K562 (cell line): ENCODE measurements around the gene LCP2. TPM values are rescaled to one million over a fixed set of nuclear protein-coding genes. Genes with fewer than 3 reads are reported as not detected.
A peak's percentile ranks its signal among the peaks of the same experiment; 100 is the strongest.

Experiments
- ATAC-seq: fragments of 200-7000 bp; cut with Tn5 transposase; 3 replicates; pipeline ENCODE4 v1.9.1; 2020; ENCODE audit warnings: moderate library complexity
- BruUV-seq: library from RNA; stranded (reverse); fragments of 400-500 nt; replicated peaks from 2 replicates; lab custom pipeline; 2021; lab: Mats Ljungman, UMichigan
- CTCF ChIA-PET: fragments of 300-600 bp; formaldehyde crosslinking; extraction: SDS; loops from one replicate; lab custom pipeline; 2021; ENCODE audit warnings: low intra/inter-chr PET ratio; lab: Yijun Ruan, JAX
- POLR2A ChIA-PET: fragments of 300-600, 350-650 bp; sonication (Branson Sonifier 250); formaldehyde crosslinking; extraction: SDS; loops from one replicate; lab custom pipeline; 2021; ENCODE audit warnings: antibody characterized with exemption, inconsistent platforms; lab: Yijun Ruan, JAX
- DNase-seq, 4 experiments: peaks; one replicate each; pipeline versions ENCODE4 v3.0.0 to v3.0.0-alpha.2; 2011 to 2018; ENCODE audit warnings: low spot score in 3 of 4, mixed read lengths in 3 of 4; ENCODE audit errors: extremely low read depth in 1 of 4
- FAIRE-seq: peaks from 2 replicates; lab custom pipeline; 2011; peaks lifted over from hg19 to GRCh38; lab: Jason Lieb, UNC
- H2AFZ ChIP-seq: 2 replicates; pipeline ENCODE4 v1.6.0; 2011; ENCODE audit warnings: low read depth, low read length, control low read depth, inconsistent platforms
- H3K27ac ChIP-seq: fragments of 200-600 bp; 3 replicates; pipeline ENCODE4 v1.8.0; 2011; ENCODE audit warnings: low read depth, mild to moderate bottlenecking, control low read depth, inconsistent platforms, low read length, moderate library complexity, mixed read lengths; ENCODE audit errors: extremely low read depth
- H3K27me3 ChIP-seq, 2 experiments: fragments of 300-600 bp in 1 of 2; 2 replicates in 1 of 2; 3 replicates in 1 of 2; pipeline versions ENCODE4 v1.6.0 to v1.8.0; 2011; ENCODE audit warnings: inconsistent platforms in 2 of 2, low read length in 2 of 2, mild to moderate bottlenecking in 1 of 2, mixed read lengths in 1 of 2, moderate library complexity in 1 of 2; ENCODE audit not compliant: control insufficient read depth in 2 of 2, insufficient read depth in 2 of 2
- H3K36me3 ChIP-seq: fragments of 300-600 bp; 3 replicates; pipeline ENCODE4 v1.8.0; 2011; ENCODE audit warnings: mild to moderate bottlenecking, low read length, inconsistent platforms; ENCODE audit not compliant: control insufficient read depth, insufficient read depth
- H3K4me1 ChIP-seq, 2 experiments: fragments of 200-600 bp in 1 of 2; replicated peaks in 1 of 2; 2 replicates in 1 of 2; 3 replicates in 1 of 2; pipeline versions ENCODE4 v1.5.1 to v1.8.0; 2011; ENCODE audit warnings: inconsistent platforms in 2 of 2, low read length in 2 of 2, mild to moderate bottlenecking in 1 of 2, mixed read lengths in 1 of 2, moderate library complexity in 1 of 2; ENCODE audit not compliant: control insufficient read depth in 2 of 2, insufficient read depth in 2 of 2
- H3K4me2 ChIP-seq: 2 replicates; pipeline ENCODE4 v1.6.1; 2011; ENCODE audit warnings: low read length, control low read depth, inconsistent platforms, mixed read lengths; ENCODE audit not compliant: insufficient read depth
- H3K4me3 ChIP-seq: fragments of 200-600 bp; sonication (generic), shearing (Covaris generic); 2 replicates; pipeline ENCODE4 v1.5.1; 2016; ENCODE audit warnings: control low read depth, inconsistent platforms
- H3K79me2 ChIP-seq: fragments of 200-600 bp; 3 replicates; pipeline ENCODE4 v1.8.0; 2011; ENCODE audit warnings: low read length, inconsistent platforms; ENCODE audit not compliant: control insufficient read depth, insufficient read depth
- H3K9ac ChIP-seq, 2 experiments: 2 replicates each; pipeline versions ENCODE4 v1.6.0 to v1.6.1; 2011; ENCODE audit warnings: low read depth in 2 of 2, low read length in 2 of 2, control low read depth in 1 of 2, inconsistent platforms in 1 of 2, mild to moderate bottlenecking in 1 of 2, mixed read lengths in 1 of 2; ENCODE audit not compliant: insufficient read depth in 1 of 2
- H3K9me1 ChIP-seq: one replicate; pipeline ENCODE4 v1.6.0; 2011; ENCODE audit warnings: inconsistent platforms, mild to moderate bottlenecking, low read length, moderate library complexity; ENCODE audit not compliant: control insufficient read depth, insufficient read depth
- H3K9me3 ChIP-seq: replicated peaks from 2 replicates; pipeline ENCODE4 v1.5.1; 2011; ENCODE audit warnings: low read depth, low read length, inconsistent platforms; ENCODE audit not compliant: control insufficient read depth, insufficient read depth
- H4K20me1 ChIP-seq: replicated peaks from 2 replicates; pipeline ENCODE4 v1.6.1; 2011; ENCODE audit warnings: low read length, inconsistent platforms, mixed read lengths; ENCODE audit not compliant: control insufficient read depth, insufficient read depth
- CSDE1 ChIP-seq, 2 experiments: fragments of 450-650 bp; IDR thresholded peaks; 2 replicates each; pipeline ENCODE4 v1.6.1; 2016; ENCODE audit warnings: mild to moderate bottlenecking in 1 of 2
- IRF2 ChIP-seq: sonication (generic); formaldehyde crosslinking; IDR thresholded peaks from 2 replicates; pipeline ENCODE4 v1.8.1; 2022; ENCODE audit warnings: mild to moderate bottlenecking, missing genetic modification reagents
- MGA ChIP-seq: fragments of 450-650 bp; IDR thresholded peaks from 2 replicates; pipeline ENCODE4 v1.6.1; 2016; ENCODE audit warnings: mild to moderate bottlenecking, moderate library complexity
- PYGO2 ChIP-seq: fragments of 450-650 bp; IDR thresholded peaks from 2 replicates; pipeline ENCODE4 v1.6.1; 2016; ENCODE audit warnings: mild to moderate bottlenecking, missing genetic modification characterization, moderate library complexity, missing compliant biosample characterization
- RBM25 ChIP-seq: fragments of 200-400 bp; formaldehyde crosslinking; IDR thresholded peaks from 2 replicates; pipeline ENCODE4 v1.6.1; 2018; ENCODE audit warnings: low read length, low read depth, moderate library complexity; ENCODE audit not compliant: severe bottlenecking
- WGBS: fragments of 100-300 bp; shearing (Covaris generic); methylation state at CpG from one replicate; pipeline ENCODE4 v1.1.6; 2016; ENCODE audit warnings: low coverage, mixed read lengths; ENCODE audit not compliant: insufficient coverage; ENCODE audit errors: missing lambda C conversion rate; 5-methylcytosine and 5-hydroxymethylcytosine counted together
- in situ Hi-C: fragments of 300-500 bp; cut with MboI; formaldehyde crosslinking; loops from 4 replicates; pipeline ENCODE4 v1.15.0; 2018; ENCODE audit warnings: inconsistent platforms, mixed read lengths
- intact Hi-C: fragments of 100-400 bp; cut with micrococcal nuclease; formaldehyde crosslinking; loops from 2 replicates; pipeline ENCODE4 v1.14.2; 2022
- polyA plus RNA-seq, 8 experiments: library from polyadenylated mRNA; depleted of rRNA in 4 of 8; stranded (reverse) in 5 of 8; unstranded in 3 of 8; fragments of >200 nt; fragmentation: Nextera tagmentation in 2 of 8; fragmentation: Illumina TruSeq in 1 of 8; extraction: Ambion mirVana in 2 of 8; extraction: Trizol in 1 of 8; gene quantifications; 2 replicates each; pipeline versions ENCODE4 v1.2.1 to v1.2.3, GENCODE V29; 2011 to 2014; ENCODE audit warnings: inconsistent platforms in 1 of 8, missing spikeins in 1 of 8
- total RNA-seq, 7 experiments: library from RNA; depleted of rRNA in 6 of 7; stranded (reverse); fragments of >200 nt in 6 of 7; fragmentation: Illumina TruSeq in 2 of 7; extraction: Trizol in 2 of 7; gene quantifications; 2 replicates each; pipeline versions ENCODE4 v1.2.1 to v1.2.3, GENCODE V29; 2011 to 2021; ENCODE audit warnings: low replicate concordance in 1 of 7

The LCP2 gene
- total and polyA plus RNA-seq, 9 of the 15 experiments (the other 6 are each of a cell fraction or from before 2014, with no cell fraction given), result 4.0 to 31.3 (median 14.6) TPM

- H3K9me3 ChIP-seq, result no peaks in the 10 kb centered on the region
- peak overlapping the region; percentile 12; the same call in 1 of the 2 replicates for H3K4me2 ChIP-seq
- DNase-seq (no peak), FAIRE-seq (no peak), ATAC-seq (no peak)
- H3K27ac ChIP-seq, result no peak overlapping the region
- in situ Hi-C loops (loop anchor here (5.0 kb wide), 1 partner anchor 76 kb away; no protein-coding TSS in a partner anchor), intact Hi-C loops (no loop called here)
- peaks cover 7 to 22% of the 10 kb centered on the region in 2 experiments; a peak in 4 of 5 replicates for H3K4me1 ChIP-seq
- no TSS peak for BruUV-seq
- ChIA-PET CTCF (interaction anchor here (2.1 kb wide), 1 partner anchor 72 kb away, joined by 13 read pairs; no protein-coding TSS in a partner anchor), POLR2A (interaction anchor here (0.6 to 1.3 kb wide), 3 partner anchors 40 to 1121 kb away, joined by 3 to 5 read pairs (median 3); no protein-coding TSS in a partner anchor)
- WGBS, result 27% methylated on average over 17 of the region's 17 CpGs
- H3K4me3 ChIP-seq, result no peak overlapping the region
- TF ChIP-seq IRF2 (no peak), RBM25 (no peak), PYGO2 (no peak), MGA (no peak), CSDE1 (IDR thresholded peaks at IDR 0.05) (no peak)
- peak overlapping the region; percentile 7; the same call in 1 of the 2 replicates for H2AFZ ChIP-seq
- no peaks in the 10 kb centered on the region for H4K20me1 ChIP-seq
- no peaks in the 10 kb centered on the region for H3K36me3 ChIP-seq
- no peaks in the 10 kb centered on the region for H3K79me2 ChIP-seq
- peaks cover 0 to 4% of the 10 kb centered on the region in 2 experiments; a peak in 2 of 5 replicates for H3K27me3 ChIP-seq
- no peak overlapping the region for H3K9ac ChIP-seq
- H3K9me1 ChIP-seq, result no peaks in the 10 kb centered on the region
Observed at GRCh38 chr5:170266570-170267381, 30.8 kb downstream of the LCP2 start.
